Bronchial epithelial cell (primary cell): ENCODE results near the gene AGPAT1. TPM values are rescaled to one million over a fixed set of nuclear protein-coding genes. Genes with fewer than 3 reads are reported as not detected.

Experiments used
- DNase-seq: peaks from one replicate; pipeline ENCODE4 v3.0.0-alpha.2; 2010; ENCODE audit warnings: low read depth
- FAIRE-seq: peaks from 2 replicates; lab custom pipeline; 2011; peaks lifted over from hg19 to GRCh38; lab: Jason Lieb, UNC
- H3K27me3 ChIP-seq: 2 replicates; pipeline ENCODE4 v1.5.1; 2011; ENCODE audit warnings: low read length; ENCODE audit not compliant: control insufficient read depth, insufficient read depth
- H3K36me3 ChIP-seq: 2 replicates; pipeline ENCODE4 v1.5.1; 2011; ENCODE audit warnings: low read length; ENCODE audit not compliant: control insufficient read depth, insufficient read depth
- H3K4me3 ChIP-seq: 2 replicates; pipeline ENCODE4 v1.5.1; 2011; ENCODE audit warnings: mild to moderate bottlenecking, low read depth, low read length, control low read depth
- total RNA-seq: library from RNA; depleted of rRNA; stranded (reverse); fragments of >200 nt; gene quantifications from 2 replicates; pipeline ENCODE4 v1.2.1, GENCODE V29; 2014
- TF ChIP-seq, protein P1 (sequence below): IDR thresholded peaks from 2 replicates; pipeline ENCODE4 v1.5.1; 2011; ENCODE audit warnings: mild to moderate bottlenecking, moderate library complexity, low read length, control low read depth, inconsistent platforms; ENCODE audit not compliant: insufficient read depth, severe bottlenecking

Gene AGPAT1, protein sequence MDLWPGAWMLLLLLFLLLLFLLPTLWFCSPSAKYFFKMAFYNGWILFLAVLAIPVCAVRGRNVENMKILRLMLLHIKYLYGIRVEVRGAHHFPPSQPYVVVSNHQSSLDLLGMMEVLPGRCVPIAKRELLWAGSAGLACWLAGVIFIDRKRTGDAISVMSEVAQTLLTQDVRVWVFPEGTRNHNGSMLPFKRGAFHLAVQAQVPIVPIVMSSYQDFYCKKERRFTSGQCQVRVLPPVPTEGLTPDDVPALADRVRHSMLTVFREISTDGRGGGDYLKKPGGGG
- 5.8 and 9.0 TPM in 2 replicates for total RNA-seq

- DNase-seq (peak; percentile 89), FAIRE-seq (no peak)
- H3K27me3 ChIP-seq: no peaks in the 10 kb centered on the region
- peak within 1 kb of the TSS; percentile 73 for H3K4me3 ChIP-seq
- TF ChIP-seq, protein P1, sequence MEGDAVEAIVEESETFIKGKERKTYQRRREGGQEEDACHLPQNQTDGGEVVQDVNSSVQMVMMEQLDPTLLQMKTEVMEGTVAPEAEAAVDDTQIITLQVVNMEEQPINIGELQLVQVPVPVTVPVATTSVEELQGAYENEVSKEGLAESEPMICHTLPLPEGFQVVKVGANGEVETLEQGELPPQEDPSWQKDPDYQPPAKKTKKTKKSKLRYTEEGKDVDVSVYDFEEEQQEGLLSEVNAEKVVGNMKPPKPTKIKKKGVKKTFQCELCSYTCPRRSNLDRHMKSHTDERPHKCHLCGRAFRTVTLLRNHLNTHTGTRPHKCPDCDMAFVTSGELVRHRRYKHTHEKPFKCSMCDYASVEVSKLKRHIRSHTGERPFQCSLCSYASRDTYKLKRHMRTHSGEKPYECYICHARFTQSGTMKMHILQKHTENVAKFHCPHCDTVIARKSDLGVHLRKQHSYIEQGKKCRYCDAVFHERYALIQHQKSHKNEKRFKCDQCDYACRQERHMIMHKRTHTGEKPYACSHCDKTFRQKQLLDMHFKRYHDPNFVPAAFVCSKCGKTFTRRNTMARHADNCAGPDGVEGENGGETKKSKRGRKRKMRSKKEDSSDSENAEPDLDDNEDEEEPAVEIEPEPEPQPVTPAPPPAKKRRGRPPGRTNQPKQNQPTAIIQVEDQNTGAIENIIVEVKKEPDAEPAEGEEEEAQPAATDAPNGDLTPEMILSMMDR: no peak
- H3K36me3 ChIP-seq: peaks cover 3% of the 10 kb centered on the region
Observed at GRCh38 chr6:32175711-32176475, at the start of gene AGPAT1. Gene AGPAT1 (minus strand): TSS chr6:32176084. CDS start chr6:32171496, 4,588 bp downstream.

GRCh38 chr6:32224696-32225095 is 48.8 kb upstream of the AGPAT1 start:
- FAIRE-seq (no peak), DNase-seq (no peak)
- Histone ChIP-seq H3K27me3 (no peaks in the 10 kb centered on the region), H3K36me3 (no peaks in the 10 kb centered on the region), H3K4me3 (no peak overlapping the region)
- TF ChIP-seq, protein P1: no peak

GRCh38 chr6:32223258-32224235 is 47.7 kb upstream of the AGPAT1 start, which contains the start of gene NOTCH4:
Gene NOTCH4 (minus strand): TSS chr6:32224067. CDS start chr6:32223928, 139 bp downstream.
- FAIRE-seq: no peak
- Histone ChIP-seq H3K27me3 (no peaks in the 10 kb centered on the region), H3K4me3 (no peak within 1 kb of the TSS), H3K36me3 (no peaks in the 10 kb centered on the region)
- TF ChIP-seq, protein P1: no peak
- no peak for DNase-seq

DNA sequence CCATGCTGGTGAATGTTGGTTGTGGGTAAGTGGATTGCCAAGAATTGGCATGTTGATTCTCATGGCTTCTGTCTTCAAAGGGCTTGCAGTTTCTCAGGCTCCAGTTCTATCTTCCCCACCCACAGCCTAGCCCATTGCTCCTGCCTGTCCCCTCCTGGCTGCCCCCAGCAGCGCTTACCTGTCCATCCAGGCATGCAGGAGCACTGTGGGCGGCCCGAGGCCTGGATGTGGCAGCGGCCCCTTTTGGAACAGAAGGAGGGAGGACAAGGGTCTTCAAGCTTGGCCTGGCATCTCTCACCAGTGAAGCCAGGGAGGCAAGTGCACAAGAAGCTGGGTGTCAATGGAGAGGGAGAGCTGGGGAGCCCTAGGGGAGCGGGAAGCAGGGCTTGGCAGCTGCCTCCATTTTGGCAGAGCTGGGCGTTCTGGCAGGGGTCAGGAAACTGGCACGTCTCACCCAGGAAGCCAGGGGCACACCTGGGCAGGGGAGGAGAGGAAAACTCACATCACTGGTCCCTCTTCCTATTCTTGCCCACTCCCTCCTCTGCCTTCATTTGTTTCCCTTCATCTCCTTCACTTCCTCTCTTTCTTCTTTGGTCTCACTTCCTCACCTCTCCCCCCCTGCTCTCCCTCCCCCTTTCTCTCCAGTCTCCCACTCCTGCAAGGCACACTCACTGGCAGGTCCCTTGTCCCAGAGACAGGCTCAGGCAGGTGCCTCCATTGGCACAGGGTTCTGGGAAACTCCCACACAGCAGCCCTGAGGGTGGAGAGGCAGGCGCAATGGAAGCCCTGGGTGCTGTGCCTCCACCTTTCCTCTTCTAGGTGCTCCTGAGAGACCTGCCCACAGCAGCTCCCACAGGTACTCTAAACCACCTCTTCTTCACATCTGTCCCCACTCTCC is 46.7 kb upstream of the AGPAT1 start:
- Histone ChIP-seq H3K36me3 (no peaks in the 10 kb centered on the region), H3K4me3 (no peak overlapping the region), H3K27me3 (no peaks in the 10 kb centered on the region)
- TF ChIP-seq, protein P1: no peak
- FAIRE-seq: no peak
- DNase-seq: peak; percentile 52

- Histone ChIP-seq H3K36me3 (no peaks in the 10 kb centered on the region), H3K4me3 (no peak overlapping the region), H3K27me3 (no peaks in the 10 kb centered on the region)
- no peak for DNase-seq
- no peak for FAIRE-seq
- TF ChIP-seq, protein P1: no peak
Observed at GRCh38 chr6:32220021-32220420, 44.1 kb upstream of the AGPAT1 start.
